HG02938 (cell line): ENCODE measurements around the gene CD8A.
"Not testable (repeated sequence)": the region's sequence is repeated elsewhere in the genome, so short reads cannot be mapped to it uniquely, and the experiment has no call there.

ENCODE experiments used
- ATAC-seq: cut with Tn5 transposase; IDR thresholded peaks from one replicate; pipeline ENCODE4 v1.9.1; 2021; ENCODE audit warnings: mild to moderate bottlenecking, moderate library complexity; ENCODE audit not compliant: unreplicated experiment

CD8A gene

DNA sequence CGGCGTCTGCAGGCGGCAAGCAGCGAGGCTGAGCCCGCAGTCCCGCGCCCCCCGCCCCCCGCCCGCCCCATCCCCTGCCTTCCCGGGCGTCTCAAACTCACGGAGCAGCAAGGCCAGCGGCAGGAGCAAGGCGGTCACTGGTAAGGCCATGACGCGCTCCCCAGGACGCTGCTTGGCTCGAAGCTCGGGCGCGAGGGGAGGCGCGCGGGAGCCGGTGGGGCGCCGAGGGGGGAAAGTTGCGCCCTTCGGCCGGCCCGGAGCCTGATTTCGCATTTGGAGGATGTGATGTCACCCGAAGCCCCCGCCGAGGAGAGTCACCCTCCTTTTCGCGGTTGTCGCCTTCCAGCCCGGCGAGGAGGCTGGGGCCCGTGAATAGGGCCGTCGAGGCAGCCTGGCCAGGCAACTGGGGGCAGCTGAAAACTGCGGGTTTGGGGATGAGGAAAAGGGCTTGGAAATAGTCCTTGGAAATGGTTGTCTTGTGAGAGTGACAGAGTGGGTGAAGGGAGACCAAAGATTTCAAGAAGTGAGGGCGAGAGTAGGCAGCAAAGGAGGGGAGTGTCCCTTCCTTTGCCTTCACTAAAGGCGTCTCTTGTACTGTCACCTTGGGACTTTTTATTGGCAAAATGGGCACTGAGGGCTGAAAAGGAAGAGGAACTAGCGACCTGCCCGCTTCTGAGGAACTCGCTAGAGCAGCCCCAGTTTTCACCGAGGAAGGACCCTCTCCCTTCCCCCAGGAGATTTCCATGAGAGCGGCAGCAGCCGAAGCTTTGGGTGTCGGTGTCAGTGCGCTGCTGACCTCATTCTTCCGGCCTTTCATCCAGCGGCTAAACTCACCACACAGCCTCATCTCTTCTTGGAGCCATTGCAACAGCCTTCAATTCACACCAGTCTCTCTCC, at the start of gene CD8A:
Gene CD8A (minus strand): TSS at position 238 of the 897 bp plus-strand sequence. CDS start 88 bp downstream, at position 150.
- ATAC-seq = no peak

DNA sequence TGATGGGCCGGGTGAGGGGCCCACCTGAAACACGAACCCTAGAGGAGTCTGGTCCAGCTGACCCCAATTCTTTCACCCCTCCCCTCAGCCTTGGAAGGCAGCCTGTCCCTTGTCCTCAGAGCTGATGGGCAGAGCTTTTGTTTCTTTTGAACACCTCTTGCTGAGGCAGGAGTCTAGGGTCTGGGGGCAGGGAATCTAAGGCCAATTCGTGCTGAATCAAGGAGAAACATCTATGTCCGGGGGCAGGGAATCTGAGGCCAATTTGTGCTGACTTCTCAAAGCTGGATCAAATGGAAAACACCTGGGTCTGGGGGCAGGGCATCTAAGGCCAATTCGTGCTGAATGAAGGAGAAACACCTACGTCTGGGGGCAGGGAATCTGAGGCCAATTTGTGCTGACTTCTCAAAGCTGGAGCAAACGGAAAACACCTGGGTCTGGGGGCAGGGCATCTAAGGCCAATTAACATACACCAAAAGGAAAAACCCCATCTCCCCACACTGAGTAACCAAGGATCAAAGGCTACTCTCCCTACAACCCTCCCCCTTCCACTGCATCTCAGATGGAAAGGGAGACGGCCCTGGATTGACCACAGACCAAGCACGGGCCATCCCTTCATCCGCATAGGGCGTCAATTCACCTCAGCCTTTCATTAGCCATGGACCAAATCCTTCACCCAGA, 49.3 kb upstream of the CD8A start:
- not testable (repeated sequence) for ATAC-seq

DNA sequence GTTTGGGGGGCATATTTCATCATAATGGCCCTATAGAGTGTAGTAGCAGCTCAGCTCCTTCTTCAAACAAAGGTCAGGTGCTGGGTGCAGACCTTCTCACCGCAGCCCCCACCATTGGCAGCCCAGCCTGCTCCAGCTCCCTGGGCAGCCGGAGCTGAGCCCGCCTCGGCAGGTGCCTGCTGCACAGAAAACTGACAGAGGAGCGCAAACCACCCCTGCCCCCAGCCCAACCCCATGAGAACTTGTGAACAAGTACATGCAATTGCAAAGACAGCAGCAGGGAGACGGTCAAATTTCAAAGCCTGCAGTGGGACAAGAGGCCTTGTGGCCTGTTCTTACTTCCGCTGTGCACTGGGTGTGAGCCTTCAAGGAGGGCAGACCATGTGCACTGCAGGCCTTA, 48.7 kb upstream of the CD8A start:
- ATAC-seq = not testable (repeated sequence)

DNA sequence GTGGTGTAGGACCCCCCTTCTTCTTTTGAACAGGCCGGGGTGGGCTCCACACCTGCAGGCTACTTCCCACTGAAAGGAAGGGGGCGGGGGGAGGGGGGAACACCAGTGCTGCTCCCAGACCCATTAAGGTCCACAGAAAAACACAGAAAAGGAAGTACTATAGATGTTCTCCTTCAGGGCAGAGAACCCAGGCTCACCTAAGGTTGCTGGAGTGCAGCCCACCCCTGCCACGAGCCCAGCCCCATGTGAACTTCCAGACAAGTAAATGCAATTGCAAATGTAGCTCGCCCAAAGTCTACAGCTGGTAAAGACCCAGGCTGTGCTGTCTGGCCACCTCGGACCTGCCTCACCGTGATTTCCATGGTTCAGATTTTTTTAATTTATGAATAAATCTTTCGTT, 47.0 kb upstream of the CD8A start:
- ATAC-seq = not testable (repeated sequence)

DNA sequence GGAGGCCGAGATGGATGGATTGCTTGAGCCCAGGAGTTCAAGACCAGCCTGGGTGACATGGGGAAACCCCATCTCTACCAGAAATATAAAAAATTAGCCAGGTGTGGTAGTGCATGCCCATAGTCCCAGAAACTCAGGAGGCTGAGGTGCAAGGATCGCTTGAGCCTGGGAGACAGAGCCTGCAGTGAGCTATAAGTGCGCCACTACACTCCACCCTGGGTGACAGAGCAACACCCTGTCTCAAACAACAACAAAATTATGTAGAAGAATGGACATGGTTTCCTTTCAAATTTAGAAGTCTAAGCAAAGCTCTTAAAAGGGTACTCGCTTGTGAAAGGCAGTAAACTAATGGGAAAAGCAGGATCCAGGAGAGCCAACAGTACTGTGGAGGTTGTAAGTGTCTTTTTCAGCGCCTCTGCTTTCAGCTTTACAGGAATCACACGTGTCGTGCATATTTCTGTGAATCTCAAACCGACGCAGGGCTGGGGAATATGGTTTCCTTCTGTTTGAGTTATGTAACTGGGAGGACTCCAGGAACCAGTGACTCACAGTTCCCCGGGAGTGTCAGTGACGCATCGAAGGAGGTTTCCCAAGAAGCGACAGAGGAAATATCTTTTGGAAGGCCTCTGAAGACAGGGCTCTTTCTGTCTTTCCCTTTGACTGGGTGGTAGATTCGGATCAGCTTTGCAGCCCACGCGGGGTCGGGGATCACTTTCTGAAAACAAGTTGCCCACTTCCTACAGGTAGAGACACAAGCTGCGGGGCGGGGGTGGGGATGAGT, 46.4 kb upstream of the CD8A start:
- ATAC-seq = not testable (repeated sequence)

DNA sequence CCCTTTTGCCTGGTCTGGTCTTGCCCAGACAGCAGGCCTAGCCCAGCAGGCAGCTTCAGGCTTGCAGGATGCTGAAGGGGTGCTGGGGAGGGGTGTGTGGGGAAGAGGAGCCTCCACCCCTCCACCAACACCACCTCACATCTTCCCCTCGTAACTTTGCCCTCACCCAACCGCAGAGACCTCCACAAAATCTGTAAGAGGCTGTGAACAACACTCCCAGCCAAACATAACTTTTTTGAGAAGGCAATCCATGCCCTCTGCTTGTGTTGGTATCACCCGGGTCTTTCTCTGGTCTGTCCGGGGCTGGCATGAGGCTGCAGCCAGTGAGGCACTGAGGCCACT, 44.8 kb upstream of the CD8A start:
- ATAC-seq = not testable (repeated sequence)

DNA sequence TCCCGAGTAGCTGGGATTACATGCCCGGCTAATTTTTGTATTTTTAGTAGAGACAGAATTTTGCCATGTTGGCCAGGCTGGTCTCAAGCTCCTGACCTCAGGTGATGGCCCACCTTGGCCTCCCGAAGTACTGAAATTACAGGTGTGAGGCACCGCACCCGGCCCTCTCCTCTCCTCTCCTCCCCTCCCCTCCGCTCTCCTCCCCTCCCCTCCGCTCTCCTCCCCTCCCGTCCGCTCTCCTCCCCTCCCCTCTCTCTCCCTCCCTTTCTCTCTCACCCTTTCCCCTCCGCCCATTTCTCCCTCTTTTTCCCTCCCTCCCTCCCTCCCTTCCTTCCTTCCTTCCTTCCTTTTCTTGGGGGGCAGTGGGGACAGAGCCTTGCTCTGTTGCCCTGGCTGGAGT, 42.6 kb upstream of the CD8A start:
- ATAC-seq = no peak

DNA sequence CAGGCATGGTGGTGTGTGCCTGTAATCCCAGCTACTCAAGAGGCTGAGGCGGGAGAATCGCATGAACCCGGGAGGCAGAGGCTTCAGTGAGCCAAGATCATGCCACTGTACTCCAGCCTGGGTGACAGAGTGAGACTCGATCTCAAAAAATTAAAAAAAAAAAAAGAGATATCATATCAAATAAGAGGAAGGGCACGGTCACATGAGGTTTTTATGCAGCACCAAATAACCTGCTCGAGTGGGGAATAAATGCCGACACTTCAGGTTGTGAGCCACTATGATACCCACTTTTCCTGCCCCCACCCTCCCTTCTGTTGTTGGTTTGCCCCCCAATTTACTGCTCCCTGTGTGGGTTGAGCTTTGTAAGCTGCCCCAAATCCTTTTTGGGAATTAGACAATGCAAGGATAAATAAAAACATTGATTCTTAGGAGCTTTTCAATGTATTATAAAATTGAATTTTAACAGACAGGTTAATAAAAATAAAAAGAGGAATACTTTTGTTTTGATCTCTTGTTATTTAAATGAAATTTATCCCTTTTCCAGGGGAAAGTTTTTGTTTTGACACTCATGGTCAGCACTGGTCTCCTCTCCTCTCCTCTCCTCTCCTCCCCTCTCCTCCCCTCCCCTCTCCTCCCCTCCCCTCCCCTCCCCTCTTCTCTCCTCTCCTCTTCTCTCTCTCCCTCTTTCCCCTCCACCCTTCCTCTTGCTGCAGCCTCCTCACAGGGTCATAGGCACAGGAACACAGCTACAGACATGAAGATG, 41.8 kb upstream of the CD8A start:
- no peak for ATAC-seq

DNA sequence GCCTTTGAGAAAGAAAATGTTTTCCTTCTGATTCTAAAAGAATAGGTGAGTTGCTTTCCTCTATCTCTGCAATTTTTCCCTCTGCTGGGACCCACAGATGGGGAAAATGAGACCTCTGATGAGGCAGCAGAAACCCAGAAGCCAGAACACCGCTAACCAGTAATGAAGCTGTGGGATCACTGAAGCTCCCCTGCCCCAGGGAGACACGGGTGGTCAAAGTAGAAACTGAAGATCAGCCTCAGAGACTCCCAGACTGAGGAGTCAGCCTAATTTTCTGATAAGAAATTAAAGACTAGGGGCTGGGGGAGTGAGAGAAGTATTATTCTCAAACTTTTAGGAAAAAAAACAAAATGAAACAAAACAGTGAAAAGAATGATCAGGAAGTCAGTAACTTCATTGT, 40.8 kb upstream of the CD8A start:
- ATAC-seq = no peak

DNA sequence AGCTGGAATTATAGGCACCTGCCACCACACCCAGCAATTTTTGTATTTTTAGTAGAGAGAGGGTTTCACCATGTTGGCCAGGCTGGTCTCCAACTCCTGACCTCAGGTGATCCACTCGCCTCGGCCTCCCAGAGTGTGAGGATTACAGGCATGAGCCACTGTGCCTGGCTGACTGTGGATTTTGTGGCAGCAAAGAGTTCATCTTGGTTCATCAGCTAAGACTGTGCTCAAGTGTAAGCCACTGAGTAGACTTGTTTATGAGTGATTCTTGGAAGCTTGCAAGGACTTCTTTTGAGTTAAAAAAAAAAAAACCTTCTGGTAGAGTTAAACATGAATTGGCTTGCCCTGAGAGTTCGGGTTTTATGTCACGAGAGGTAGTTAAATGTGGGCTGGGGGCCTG, 36.2 kb upstream of the CD8A start:
- no peak for ATAC-seq

DNA sequence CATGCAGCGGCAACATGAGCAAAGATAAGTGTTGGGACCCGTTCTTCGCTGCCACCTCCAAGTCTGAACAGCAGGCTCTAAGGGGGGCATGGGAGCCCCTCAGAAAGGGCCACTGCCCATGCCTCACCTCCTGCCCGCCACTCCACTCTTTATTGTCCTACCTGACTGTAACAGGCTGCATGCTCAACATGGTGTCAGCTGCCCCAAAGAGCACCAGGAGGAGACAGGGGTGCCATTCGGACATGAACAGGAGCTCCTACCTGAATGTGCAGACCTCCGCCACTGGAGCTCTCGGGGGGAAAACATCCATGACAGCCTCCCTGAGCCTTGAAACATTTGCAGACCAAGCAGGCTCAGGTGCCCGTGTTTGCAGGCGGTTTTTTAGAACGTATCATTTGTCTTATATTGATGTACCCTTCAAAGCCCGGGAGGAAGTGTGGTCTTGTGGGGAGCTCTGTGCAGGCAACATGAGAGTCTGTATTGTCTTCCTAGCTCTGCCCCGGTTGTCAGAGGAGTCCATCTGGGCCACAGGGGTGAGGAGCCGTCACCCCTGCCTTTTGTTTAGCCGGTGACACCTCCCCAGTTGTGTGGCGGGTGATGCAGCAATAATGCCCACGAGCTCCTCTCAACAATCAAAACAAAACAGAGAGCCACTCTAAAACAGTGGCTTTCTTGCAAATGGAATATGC, 35.1 kb upstream of the CD8A start:
- ATAC-seq = no peak

DNA sequence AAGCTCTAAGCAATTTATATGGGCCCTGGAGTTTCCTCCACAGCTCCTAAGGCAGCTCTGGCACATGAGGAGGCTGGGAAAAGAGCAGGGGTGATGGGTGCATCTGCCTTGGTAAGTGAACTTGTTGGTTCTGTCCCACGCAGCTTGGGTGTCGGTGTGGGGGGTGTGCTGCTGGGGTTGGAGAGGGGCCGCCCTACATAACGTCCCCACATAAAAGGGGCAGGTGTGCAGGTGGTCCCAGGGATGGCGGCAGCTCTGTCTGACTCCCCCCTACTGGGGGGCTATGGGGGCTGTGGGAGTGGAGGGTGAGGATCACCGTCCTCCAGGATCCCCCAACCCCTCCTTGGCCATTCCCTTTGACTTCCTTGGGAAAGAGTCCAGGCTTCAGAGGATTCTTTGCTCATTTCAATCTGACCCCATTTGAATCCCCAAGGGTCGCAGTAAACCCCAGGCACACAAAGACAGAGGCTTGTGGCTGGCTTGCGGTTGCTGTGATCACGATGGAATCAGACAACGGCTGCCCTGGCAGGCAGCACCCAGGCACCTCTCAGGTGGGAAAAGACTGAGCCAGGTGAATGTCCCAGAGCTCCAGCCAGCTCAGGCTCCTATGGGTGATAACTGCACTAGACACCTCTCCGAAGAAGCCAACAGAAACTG, 34.5 kb upstream of the CD8A start:
- ATAC-seq = no peak

DNA sequence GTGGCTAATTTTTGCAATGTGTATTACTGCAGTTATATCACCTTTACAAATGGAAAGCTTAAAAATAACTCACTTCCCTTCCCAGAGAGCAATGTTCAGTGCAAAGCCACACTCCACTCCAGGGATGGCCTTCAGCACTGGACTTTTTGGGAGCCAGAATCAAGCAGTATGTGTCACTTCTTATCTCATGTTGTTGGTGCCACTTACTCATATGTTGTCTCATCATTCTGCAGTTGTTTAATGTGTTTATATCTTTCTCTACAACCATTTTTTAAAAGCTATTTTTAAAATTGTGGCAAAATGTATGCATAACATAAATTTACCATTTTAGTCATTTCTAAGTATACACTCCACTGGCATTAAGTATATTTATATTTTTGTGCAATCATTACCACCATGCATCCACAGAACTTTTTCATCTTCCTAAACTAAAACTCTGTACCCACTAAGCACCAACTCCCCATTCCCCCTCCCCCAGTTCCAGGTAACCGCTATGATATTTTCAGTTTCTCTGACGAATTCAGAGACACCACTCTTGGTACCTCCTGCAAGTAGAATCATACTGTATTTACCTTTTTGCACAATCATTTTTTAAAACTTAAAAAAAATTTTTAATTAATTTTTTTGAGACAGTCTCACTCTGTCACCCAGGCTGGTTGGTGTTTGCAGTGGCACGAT, 32.1 kb upstream of the CD8A start:
- no peak for ATAC-seq

DNA sequence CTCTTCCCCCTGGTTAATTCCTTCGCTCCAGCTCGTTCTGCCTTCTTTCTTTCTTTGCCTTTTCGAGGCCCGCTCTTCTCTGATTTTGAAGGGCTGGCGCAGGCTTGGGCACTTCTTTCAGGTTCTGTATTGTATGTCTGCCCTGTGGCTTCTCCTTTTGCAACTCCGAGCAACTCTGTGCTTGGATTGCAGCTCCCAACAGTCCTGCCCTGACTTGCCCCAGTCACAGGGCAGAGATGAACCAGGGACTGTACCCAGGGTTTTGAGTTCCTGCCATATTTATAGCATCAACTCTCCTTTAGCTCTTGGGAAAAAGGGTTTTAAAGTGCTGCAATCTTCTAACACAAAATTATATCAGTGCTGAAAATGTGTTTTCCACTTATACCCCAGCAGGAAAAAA, 31.1 kb upstream of the CD8A start:
- no peak for ATAC-seq

DNA sequence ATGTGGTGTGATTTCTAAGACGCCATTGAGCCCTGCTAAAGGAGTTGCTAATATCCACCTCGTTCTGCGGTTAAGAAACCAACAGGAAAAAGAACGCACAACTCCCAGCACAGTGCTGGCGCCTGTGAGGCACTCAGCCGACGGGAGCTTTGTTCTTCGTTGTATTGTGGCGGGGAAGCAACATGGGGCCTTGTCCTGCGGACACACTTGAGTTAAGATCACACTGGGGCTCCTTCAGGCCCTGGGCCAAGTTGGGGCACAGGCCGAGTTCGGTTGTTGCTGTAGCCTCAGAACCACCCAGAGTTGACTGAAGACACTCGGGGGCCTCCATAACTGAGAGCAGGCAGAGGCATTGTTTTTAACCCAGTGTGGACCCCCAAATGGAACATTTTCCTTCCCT, 30.6 kb upstream of the CD8A start:
- no peak for ATAC-seq

DNA sequence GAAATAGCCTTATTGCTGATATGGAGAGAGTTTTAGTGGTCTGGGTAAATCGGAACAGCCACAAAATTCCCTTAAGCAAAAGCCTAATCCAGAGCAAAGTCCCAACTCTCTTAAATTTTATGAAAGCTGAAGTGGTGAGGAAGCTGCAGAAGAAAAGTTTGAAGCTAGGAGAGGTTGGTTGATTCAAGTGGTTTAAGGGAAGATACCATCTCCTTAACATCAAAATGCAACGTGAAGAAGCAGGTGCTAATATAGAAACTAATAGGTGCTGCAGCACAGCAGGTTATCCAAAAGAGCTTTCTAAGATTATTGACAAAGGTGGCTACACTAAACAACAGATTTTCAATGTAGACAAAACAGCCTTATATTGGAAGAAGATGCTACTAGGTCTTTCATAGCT, 28.2 kb upstream of the CD8A start:
- ATAC-seq = no peak

DNA sequence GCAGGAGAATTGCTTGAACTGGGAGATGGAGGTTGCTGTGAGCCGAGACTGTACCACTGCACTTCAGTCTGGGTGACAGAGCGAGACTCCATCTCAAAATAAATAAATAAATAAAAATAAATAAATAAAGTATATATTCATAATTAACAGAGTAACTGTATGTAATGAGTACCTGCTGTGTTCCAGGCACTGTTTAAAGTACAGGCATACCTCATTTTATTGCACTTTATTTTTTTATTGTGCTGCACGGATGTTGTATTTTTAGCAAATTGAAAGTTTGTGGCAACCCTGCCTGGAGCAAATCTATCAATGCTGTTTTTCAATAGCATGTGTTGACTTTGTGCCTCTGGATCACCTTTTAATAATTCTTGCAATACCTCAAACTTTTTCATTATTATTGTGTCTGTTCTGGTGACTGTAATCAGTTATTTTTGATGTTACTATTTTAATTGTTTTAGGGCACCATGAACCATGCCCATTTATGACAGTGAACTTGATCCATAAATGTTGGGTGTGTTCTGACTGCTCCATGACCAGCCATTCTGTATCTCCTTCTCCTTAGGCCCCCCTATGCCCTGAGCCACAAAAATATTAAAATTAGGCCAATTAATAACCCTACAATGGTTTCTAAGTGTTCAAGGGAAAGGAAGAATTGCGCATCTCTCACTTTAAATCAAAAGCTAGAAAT, 27.5 kb upstream of the CD8A start:
- ATAC-seq = no peak

DNA sequence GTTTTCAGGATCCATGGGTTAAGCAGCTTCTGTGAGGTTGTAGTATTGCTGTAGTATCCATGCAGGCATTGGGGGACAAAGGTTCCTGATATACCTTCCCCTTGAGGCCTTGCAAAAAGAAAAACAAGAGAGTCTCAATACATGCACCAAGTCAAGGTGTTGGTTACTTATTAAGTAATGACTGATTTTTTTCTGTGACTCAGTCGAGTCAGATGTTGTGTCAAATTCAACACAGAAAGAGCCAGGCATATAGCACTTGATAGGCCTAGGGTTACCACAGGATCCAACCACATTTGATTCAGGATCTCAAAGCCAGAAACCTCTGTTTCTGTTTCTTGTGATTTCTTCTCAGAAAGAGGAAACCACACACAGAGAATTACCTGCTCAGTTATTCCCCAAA, 24.9 kb upstream of the CD8A start:
- no peak for ATAC-seq
